K562 (cell line): Measurements from ENCODE around the gene HMGCL. TPM values are rescaled to one million over a fixed set of nuclear protein-coding genes. Genes with fewer than 3 reads are reported as not detected.

Source experiments
- ARNT ChIP-seq, 2 experiments: fragments of 450-650 bp; IDR thresholded peaks; 2 replicates each; pipeline ENCODE4 v1.6.1; 2016; ENCODE audit warnings: mild to moderate bottlenecking in 1 of 2
- CXXC5 ChIP-seq: fragments of 250-450 bp; sonication (Bioruptor Pico); IDR thresholded peaks from 2 replicates; pipeline ENCODE4 v1.8.0; 2022; ENCODE audit warnings: inconsistent platforms, mild to moderate bottlenecking, moderate library complexity
- EP400 ChIP-seq: fragments of 450-650 bp; IDR thresholded peaks from 2 replicates; pipeline ENCODE4 v1.6.1; 2017; ENCODE audit warnings: antibody characterized with exemption, mild to moderate bottlenecking, moderate library complexity
- FOXK1 ChIP-seq: sonication (generic); formaldehyde crosslinking; IDR thresholded peaks from 2 replicates; pipeline ENCODE4 v1.8.0; 2022; ENCODE audit warnings: missing genetic modification reagents, mild to moderate bottlenecking, borderline replicate concordance
- FOXP1 ChIP-seq: sonication (generic); formaldehyde crosslinking; IDR thresholded peaks from 2 replicates; pipeline ENCODE4 v1.8.0; 2022; ENCODE audit warnings: mild to moderate bottlenecking, missing genetic modification reagents
- JUN ChIP-seq, 2 experiments: sonication (generic) in 1 of 2; formaldehyde crosslinking in 1 of 2; IDR thresholded peaks; 2 replicates each; pipeline versions ENCODE4 v1.6.1 to v1.8.0; 2012 to 2022; ENCODE audit warnings: borderline replicate concordance in 2 of 2, mild to moderate bottlenecking in 2 of 2, improper control_type of control experiment in 1 of 2, low read depth in 1 of 2, low read length in 1 of 2, missing genetic modification reagents in 1 of 2
- NCOR1 ChIP-seq: fragments of 450-650 bp; IDR thresholded peaks from 2 replicates; pipeline ENCODE4 v1.6.1; 2016; ENCODE audit warnings: mild to moderate bottlenecking, moderate library complexity
- RB1 ChIP-seq: fragments of 450-650 bp; IDR thresholded peaks from 2 replicates; pipeline ENCODE4 v1.6.1; 2017; ENCODE audit warnings: low read depth, mild to moderate bottlenecking
- SAFB ChIP-seq: fragments of 200-400 bp; formaldehyde crosslinking; IDR thresholded peaks from 2 replicates; pipeline ENCODE4 v1.6.1; 2017; ENCODE audit warnings: low read depth, low read length, borderline replicate concordance
- TCF3 ChIP-seq: sonication (generic); formaldehyde crosslinking; IDR thresholded peaks from 2 replicates; pipeline ENCODE4 v1.4.0; 2020; ENCODE audit warnings: mild to moderate bottlenecking, missing genetic modification reagents
- TEAD4 ChIP-seq, 2 experiments: sonication (generic) in 1 of 2; formaldehyde crosslinking in 1 of 2; IDR thresholded peaks; 2 replicates each; pipeline versions ENCODE4 v1.6.1 to v1.8.0; 2012 to 2022; ENCODE audit warnings: borderline replicate concordance in 1 of 2, inconsistent platforms in 1 of 2, low read length in 1 of 2, mild to moderate bottlenecking in 1 of 2, missing genetic modification reagents in 1 of 2
- ZKSCAN1 ChIP-seq: fragments of 150-350 bp; IDR thresholded peaks from 2 replicates; pipeline ENCODE4 v1.6.1; 2016; ENCODE audit warnings: low read depth, low read length
- ZNF146 ChIP-seq: IDR thresholded peaks from one replicate; pipeline ENCODE4 v1.6.1; 2018; ENCODE audit warnings: missing compliant biosample characterization; ENCODE audit not compliant: unreplicated experiment
- ZNF507 ChIP-seq: conservative IDR thresholded peaks from 2 replicates; pipeline ENCODE4 v1.6.1; 2017; ENCODE audit warnings: missing genetic modification characterization, missing compliant biosample characterization
- polyA plus RNA-seq, 8 experiments: library from polyadenylated mRNA; depleted of rRNA in 4 of 8; stranded (reverse) in 5 of 8; unstranded in 3 of 8; fragments of >200 nt; fragmentation: Nextera tagmentation in 2 of 8; fragmentation: Illumina TruSeq in 1 of 8; extraction: Ambion mirVana in 2 of 8; extraction: Trizol in 1 of 8; gene quantifications; 2 replicates each; pipeline versions ENCODE4 v1.2.1 to v1.2.3, GENCODE V29; 2011 to 2014; ENCODE audit warnings: inconsistent platforms in 1 of 8, missing spikeins in 1 of 8
- total RNA-seq, 7 experiments: library from RNA; depleted of rRNA in 6 of 7; stranded (reverse); fragments of >200 nt in 6 of 7; fragmentation: Illumina TruSeq in 2 of 7; extraction: Trizol in 2 of 7; gene quantifications; 2 replicates each; pipeline versions ENCODE4 v1.2.1 to v1.2.3, GENCODE V29; 2011 to 2021; ENCODE audit warnings: low replicate concordance in 1 of 7
- TF ChIP-seq, protein P1 (sequence below), 2 experiments: IDR thresholded peaks; 2 replicates each; pipeline ENCODE4 v1.6.1; 2011; ENCODE audit warnings: borderline replicate concordance in 1 of 2, control low read depth in 1 of 2, low read depth in 1 of 2, low read length in 1 of 2, mild to moderate bottlenecking in 1 of 2, mixed read lengths in 1 of 2, moderate library complexity in 1 of 2; ENCODE audit not compliant: insufficient read depth in 1 of 2, insufficient read length in 1 of 2, poor library complexity in 1 of 2, severe bottlenecking in 1 of 2; ENCODE audit errors: extremely low read depth in 1 of 2
- TF ChIP-seq, protein P2 (sequence below): fragments of 250-450 bp; sonication (Bioruptor Pico); IDR thresholded peaks from 2 replicates; pipeline ENCODE4 v1.9.0; 2021; ENCODE audit warnings: mild to moderate bottlenecking
- TF ChIP-seq, protein P3 (sequence below): fragments of 250-450 bp; sonication (Bioruptor Pico); IDR thresholded peaks from 2 replicates; pipeline ENCODE4 v1.8.0; 2022; ENCODE audit warnings: inconsistent platforms, mild to moderate bottlenecking, moderate library complexity, borderline replicate concordance
- TF ChIP-seq, protein P4 (sequence below): fragments of 450-650 bp; IDR thresholded peaks from 2 replicates; pipeline ENCODE4 v1.6.1; 2016
- TF ChIP-seq, protein P5 (sequence below): sonication (generic); IDR thresholded peaks from 2 replicates; pipeline ENCODE4 v1.6.1; 2016
- TF ChIP-seq, protein P6 (sequence below): fragments of 450-650 bp; formaldehyde crosslinking; IDR thresholded peaks from 2 replicates; pipeline ENCODE4 v1.4.0; 2020; ENCODE audit warnings: mild to moderate bottlenecking, moderate library complexity

Gene HMGCL
- total and polyA plus RNA-seq, 9 of the 15 experiments (the other 6 are each of a cell fraction or from before 2014, with no cell fraction given): 18.0 to 82.2 (median 24.2) TPM

DNA sequence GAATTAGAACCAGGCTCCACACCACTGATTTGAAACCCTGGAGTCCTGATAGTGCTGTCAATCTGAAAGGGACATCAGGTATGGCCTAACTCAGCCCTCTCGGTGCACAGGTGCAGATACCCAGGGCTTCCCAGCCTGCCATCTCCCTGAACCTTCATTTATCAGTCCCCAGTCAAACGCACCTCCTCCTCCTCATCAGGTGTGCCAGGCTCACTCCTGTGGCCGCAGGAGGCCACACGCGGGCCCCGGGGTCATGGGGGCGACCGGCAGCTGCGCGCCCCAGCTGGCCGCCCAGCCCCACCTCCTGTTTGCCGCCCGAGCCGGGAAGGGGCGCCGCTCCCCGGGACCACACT is 42.3 kb upstream of the HMGCL start (continued):
- TF ChIP-seq, protein P1, sequence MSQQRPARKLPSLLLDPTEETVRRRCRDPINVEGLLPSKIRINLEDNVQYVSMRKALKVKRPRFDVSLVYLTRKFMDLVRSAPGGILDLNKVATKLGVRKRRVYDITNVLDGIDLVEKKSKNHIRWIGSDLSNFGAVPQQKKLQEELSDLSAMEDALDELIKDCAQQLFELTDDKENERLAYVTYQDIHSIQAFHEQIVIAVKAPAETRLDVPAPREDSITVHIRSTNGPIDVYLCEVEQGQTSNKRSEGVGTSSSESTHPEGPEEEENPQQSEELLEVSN (IDR thresholded peaks at IDR 0.05; ENCODE audit: borderline replicate concordance in 1 of 2, extremely low read depth in 1 of 2, insufficient read depth in 1 of 2, insufficient read length in 1 of 2, low read depth in 1 of 2, low read length in 1 of 2, poor library complexity in 1 of 2, severe bottlenecking in 1 of 2): no peak
- TF ChIP-seq FOXK1 (CRISPR knock-in tag): 0 out of 2 replicates have a peak, but pooled peaks have one; percentile 9
- peak; percentile 63 for TF ChIP-seq TCF3 (CRISPR knock-in tag)
- TF ChIP-seq CXXC5 (CRISPR knock-in tag): no peak; the same call in 1 of the 2 replicates
- TF ChIP-seq TEAD4 (IDR thresholded peaks at IDR 0.05; ENCODE audit: low read length): peak; percentile 39; the same call in 1 of the 2 replicates
- no peak for TF ChIP-seq TEAD4 (CRISPR knock-in tag; IDR thresholded peaks at IDR 0.05; ENCODE audit: borderline replicate concordance)
- TF ChIP-seq ARNT (IDR thresholded peaks at IDR 0.05): no peak
- TF ChIP-seq ZKSCAN1: no peak
- no peak for TF ChIP-seq RB1
- TF ChIP-seq NCOR1: peak; percentile 5; the same call in 1 of the 2 replicates
- no peak for TF ChIP-seq EP400
- TF ChIP-seq, protein P2, sequence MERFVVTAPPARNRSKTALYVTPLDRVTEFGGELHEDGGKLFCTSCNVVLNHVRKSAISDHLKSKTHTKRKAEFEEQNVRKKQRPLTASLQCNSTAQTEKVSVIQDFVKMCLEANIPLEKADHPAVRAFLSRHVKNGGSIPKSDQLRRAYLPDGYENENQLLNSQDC (CRISPR knock-in tag): no peak
- TF ChIP-seq, protein P3, sequence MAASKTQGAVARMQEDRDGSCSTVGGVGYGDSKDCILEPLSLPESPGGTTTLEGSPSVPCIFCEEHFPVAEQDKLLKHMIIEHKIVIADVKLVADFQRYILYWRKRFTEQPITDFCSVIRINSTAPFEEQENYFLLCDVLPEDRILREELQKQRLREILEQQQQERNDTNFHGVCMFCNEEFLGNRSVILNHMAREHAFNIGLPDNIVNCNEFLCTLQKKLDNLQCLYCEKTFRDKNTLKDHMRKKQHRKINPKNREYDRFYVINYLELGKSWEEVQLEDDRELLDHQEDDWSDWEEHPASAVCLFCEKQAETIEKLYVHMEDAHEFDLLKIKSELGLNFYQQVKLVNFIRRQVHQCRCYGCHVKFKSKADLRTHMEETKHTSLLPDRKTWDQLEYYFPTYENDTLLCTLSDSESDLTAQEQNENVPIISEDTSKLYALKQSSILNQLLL (CRISPR knock-in tag): no peak
- no peak for TF ChIP-seq JUN (IDR thresholded peaks at IDR 0.05; ENCODE audit: borderline replicate concordance, low read depth, low read length)
- 0 out of 2 replicates have a peak, but pooled peaks have one; percentile 11 for TF ChIP-seq JUN (CRISPR knock-in tag; IDR thresholded peaks at IDR 0.05; ENCODE audit: borderline replicate concordance)
- no peak for TF ChIP-seq ZNF146 (CRISPR knock-in tag)
- TF ChIP-seq, protein P4, sequence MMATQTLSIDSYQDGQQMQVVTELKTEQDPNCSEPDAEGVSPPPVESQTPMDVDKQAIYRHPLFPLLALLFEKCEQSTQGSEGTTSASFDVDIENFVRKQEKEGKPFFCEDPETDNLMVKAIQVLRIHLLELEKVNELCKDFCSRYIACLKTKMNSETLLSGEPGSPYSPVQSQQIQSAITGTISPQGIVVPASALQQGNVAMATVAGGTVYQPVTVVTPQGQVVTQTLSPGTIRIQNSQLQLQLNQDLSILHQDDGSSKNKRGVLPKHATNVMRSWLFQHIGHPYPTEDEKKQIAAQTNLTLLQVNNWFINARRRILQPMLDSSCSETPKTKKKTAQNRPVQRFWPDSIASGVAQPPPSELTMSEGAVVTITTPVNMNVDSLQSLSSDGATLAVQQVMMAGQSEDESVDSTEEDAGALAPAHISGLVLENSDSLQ: peak; percentile 61
- TF ChIP-seq, protein P5, sequence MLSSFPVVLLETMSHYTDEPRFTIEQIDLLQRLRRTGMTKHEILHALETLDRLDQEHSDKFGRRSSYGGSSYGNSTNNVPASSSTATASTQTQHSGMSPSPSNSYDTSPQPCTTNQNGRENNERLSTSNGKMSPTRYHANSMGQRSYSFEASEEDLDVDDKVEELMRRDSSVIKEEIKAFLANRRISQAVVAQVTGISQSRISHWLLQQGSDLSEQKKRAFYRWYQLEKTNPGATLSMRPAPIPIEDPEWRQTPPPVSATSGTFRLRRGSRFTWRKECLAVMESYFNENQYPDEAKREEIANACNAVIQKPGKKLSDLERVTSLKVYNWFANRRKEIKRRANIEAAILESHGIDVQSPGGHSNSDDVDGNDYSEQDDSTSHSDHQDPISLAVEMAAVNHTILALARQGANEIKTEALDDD: no peak
- TF ChIP-seq ZNF507 (tag): no peak
- TF ChIP-seq, protein P6, sequence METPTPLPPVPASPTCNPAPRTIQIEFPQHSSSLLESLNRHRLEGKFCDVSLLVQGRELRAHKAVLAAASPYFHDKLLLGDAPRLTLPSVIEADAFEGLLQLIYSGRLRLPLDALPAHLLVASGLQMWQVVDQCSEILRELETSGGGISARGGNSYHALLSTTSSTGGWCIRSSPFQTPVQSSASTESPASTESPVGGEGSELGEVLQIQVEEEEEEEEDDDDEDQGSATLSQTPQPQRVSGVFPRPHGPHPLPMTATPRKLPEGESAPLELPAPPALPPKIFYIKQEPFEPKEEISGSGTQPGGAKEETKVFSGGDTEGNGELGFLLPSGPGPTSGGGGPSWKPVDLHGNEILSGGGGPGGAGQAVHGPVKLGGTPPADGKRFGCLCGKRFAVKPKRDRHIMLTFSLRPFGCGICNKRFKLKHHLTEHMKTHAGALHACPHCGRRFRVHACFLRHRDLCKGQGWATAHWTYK (CRISPR knock-in tag): no peak
- peak; percentile 23; the same call in 1 of the 2 replicates for TF ChIP-seq FOXP1
- TF ChIP-seq SAFB: 0 out of 2 replicates have a peak, but pooled peaks have one; percentile 36
